ENCODE measurements around the gene IGF2BP3.

GRCh38 chr7:23308754-23309153 lies 161.5 kb downstream of the IGF2BP3 start:
- TF ChIP-seq POLR2AphosphoS5 (IDR thresholded peaks at IDR 0.05; ENCODE audit: low read depth, low read length) (no peak), TAF1 (IDR thresholded peaks at IDR 0.05; ENCODE audit: low read depth, low read length) (no peak), POLR2A (IDR thresholded peaks at IDR 0.05; ENCODE audit: low read depth, low read length) (no peak), SPI1 (IDR thresholded peaks at IDR 0.05; ENCODE audit: low read depth, low read length) (no peak), PAX5 (IDR thresholded peaks at IDR 0.05; ENCODE audit: insufficient read depth, low read length, severe bottlenecking) (no peak), POU2F2 (IDR thresholded peaks at IDR 0.05; ENCODE audit: low read depth, low read length) (no peak)

All from GM12891 (cell line).